ENCODE results near the gene EPHA5.

DNA sequence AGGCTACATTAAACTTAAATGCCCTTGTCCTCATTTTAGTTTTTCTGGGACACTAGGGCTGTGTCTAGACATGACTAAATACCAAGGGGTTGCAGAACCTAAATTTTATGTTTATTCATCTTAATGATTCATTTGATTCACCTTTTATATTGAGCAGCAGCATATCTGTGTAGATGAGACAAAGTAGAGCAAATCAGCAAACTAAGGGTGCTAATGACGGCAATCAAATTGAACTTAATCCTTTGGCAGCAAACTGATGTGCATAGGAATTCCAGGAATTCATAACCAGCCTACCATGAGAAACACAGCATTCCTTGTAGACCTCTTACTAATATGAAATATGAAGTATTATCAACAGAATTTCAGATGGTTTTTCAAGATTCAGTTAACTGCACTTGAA is 25.1 kb downstream of the EPHA5 start:
- TF ChIP-seq EZH2 (IDR thresholded peaks at IDR 0.05; ENCODE audit: insufficient read depth, low read length), result no peak
- TF ChIP-seq, protein P1, sequence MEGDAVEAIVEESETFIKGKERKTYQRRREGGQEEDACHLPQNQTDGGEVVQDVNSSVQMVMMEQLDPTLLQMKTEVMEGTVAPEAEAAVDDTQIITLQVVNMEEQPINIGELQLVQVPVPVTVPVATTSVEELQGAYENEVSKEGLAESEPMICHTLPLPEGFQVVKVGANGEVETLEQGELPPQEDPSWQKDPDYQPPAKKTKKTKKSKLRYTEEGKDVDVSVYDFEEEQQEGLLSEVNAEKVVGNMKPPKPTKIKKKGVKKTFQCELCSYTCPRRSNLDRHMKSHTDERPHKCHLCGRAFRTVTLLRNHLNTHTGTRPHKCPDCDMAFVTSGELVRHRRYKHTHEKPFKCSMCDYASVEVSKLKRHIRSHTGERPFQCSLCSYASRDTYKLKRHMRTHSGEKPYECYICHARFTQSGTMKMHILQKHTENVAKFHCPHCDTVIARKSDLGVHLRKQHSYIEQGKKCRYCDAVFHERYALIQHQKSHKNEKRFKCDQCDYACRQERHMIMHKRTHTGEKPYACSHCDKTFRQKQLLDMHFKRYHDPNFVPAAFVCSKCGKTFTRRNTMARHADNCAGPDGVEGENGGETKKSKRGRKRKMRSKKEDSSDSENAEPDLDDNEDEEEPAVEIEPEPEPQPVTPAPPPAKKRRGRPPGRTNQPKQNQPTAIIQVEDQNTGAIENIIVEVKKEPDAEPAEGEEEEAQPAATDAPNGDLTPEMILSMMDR (IDR thresholded peaks at IDR 0.05; ENCODE audit: insufficient read depth, low read depth, low read length), result no peak

Data from astrocyte (in vitro differentiated cells and primary cell).